IMR-90 (cell line): ENCODE data around the gene RAB6A. TPM values are rescaled to one million over a fixed set of nuclear protein-coding genes. Genes with fewer than 3 reads are reported as not detected.

Experiments
- ATAC-seq: fragments of 200-7000 bp; cut with Tn5 transposase; 2 replicates; pipeline ENCODE4 v1.9.1; 2020; ENCODE audit warnings: low read depth, mild to moderate bottlenecking, moderate library complexity
- BruUV-seq: library from RNA; stranded (reverse); fragments of 400-500 nt; replicated peaks from 2 replicates; lab custom pipeline; 2021; lab: Mats Ljungman, UMichigan
- CTCF ChIA-PET: fragments of 300-600 bp; formaldehyde crosslinking; extraction: SDS; loops from one replicate; lab custom pipeline; 2021; ENCODE audit warnings: antibody characterized with exemption; lab: Yijun Ruan, JAX
- POLR2A ChIA-PET: fragments of 300-600 bp; sonication (Branson Sonifier 250); formaldehyde crosslinking; loops from one replicate; lab custom pipeline; 2022; ENCODE audit warnings: antibody characterized with exemption; ENCODE audit not compliant: unreplicated experiment; lab: Charles Lee
- DNase-seq: peaks from one replicate; pipeline ENCODE4 v3.0.0; 2013
- H2AFZ ChIP-seq: replicated peaks from 2 replicates; pipeline ENCODE3; 2013; ENCODE audit warnings: low read length, mild to moderate bottlenecking; ENCODE audit not compliant: poor library complexity
- H2AK5ac ChIP-seq: 2 replicates; pipeline ENCODE4 v1.6.1; 2013; ENCODE audit warnings: low read depth, low read length, inconsistent platforms
- H2AK9ac ChIP-seq: replicated peaks from 2 replicates; pipeline ENCODE3; 2013; ENCODE audit warnings: mild to moderate bottlenecking, low read depth, low read length, moderate library complexity; ENCODE audit not compliant: poor library complexity
- H2BK120ac ChIP-seq: 2 replicates; pipeline ENCODE4 v1.6.1; 2013; ENCODE audit warnings: low read depth, low read length, inconsistent platforms
- H2BK15ac ChIP-seq: 3 replicates; pipeline ENCODE4 v1.6.1; 2013; ENCODE audit warnings: low read depth, low read length, inconsistent platforms
- H2BK20ac ChIP-seq: 2 replicates; pipeline ENCODE4 v1.6.1; 2013; ENCODE audit warnings: low read depth, mild to moderate bottlenecking, inconsistent platforms, low read length, moderate library complexity
- H2BK5ac ChIP-seq: 2 replicates; pipeline ENCODE4 v1.6.1; 2013; ENCODE audit warnings: mild to moderate bottlenecking, low read depth, low read length, inconsistent platforms; ENCODE audit not compliant: poor library complexity, severe bottlenecking
- H3K14ac ChIP-seq: replicated peaks from 2 replicates; pipeline ENCODE4 v1.6.1; 2013; ENCODE audit warnings: low read depth, low read length, inconsistent platforms
- H3K18ac ChIP-seq: 2 replicates; pipeline ENCODE4 v1.6.1; 2013; ENCODE audit warnings: low read depth, low read length, control low read depth
- H3K23ac ChIP-seq: 2 replicates; pipeline ENCODE4 v1.6.1; 2013; ENCODE audit warnings: low read depth, low read length, inconsistent platforms
- H3K27ac ChIP-seq: 2 replicates; pipeline ENCODE4 v1.5.1; 2013; ENCODE audit warnings: mild to moderate bottlenecking, control low read depth, low read length; ENCODE audit not compliant: insufficient read depth
- H3K27me3 ChIP-seq: 2 replicates; pipeline ENCODE4 v1.6.1; 2013; ENCODE audit warnings: low read length; ENCODE audit not compliant: control insufficient read depth, insufficient read depth
- H3K36me3 ChIP-seq: 2 replicates; pipeline ENCODE4 v1.6.1; 2013; ENCODE audit warnings: low read length, mixed read lengths; ENCODE audit not compliant: control insufficient read depth, insufficient read depth
- H3K4ac ChIP-seq: 2 replicates; pipeline ENCODE4 v1.6.1; 2013; ENCODE audit warnings: low read depth, low read length, inconsistent platforms
- H3K4me1 ChIP-seq: 2 replicates; pipeline ENCODE4 v1.6.1; 2013; ENCODE audit warnings: low read length, mixed read lengths; ENCODE audit not compliant: control insufficient read depth, insufficient read depth
- H3K4me2 ChIP-seq: 2 replicates; pipeline ENCODE4 v1.6.1; 2013; ENCODE audit warnings: low read depth, mild to moderate bottlenecking, control low read depth, low read length, moderate library complexity
- H3K4me3 ChIP-seq: 2 replicates; pipeline ENCODE4 v1.5.1; 2013; ENCODE audit warnings: low read depth, mild to moderate bottlenecking, control low read depth, low read length, moderate library complexity; ENCODE audit not compliant: insufficient read depth
- H3K56ac ChIP-seq: 2 replicates; pipeline ENCODE4 v1.6.1; 2013; ENCODE audit warnings: low read length, inconsistent platforms; ENCODE audit not compliant: insufficient read depth; ENCODE audit errors: extremely low read depth
- H3K79me1 ChIP-seq, 2 experiments: 2 replicates each; pipeline ENCODE4 v1.6.1; 2013; ENCODE audit warnings: low read length in 2 of 2, inconsistent platforms in 1 of 2, low read depth in 1 of 2
- H3K9ac ChIP-seq: 2 replicates; pipeline ENCODE4 v1.6.1; 2013; ENCODE audit warnings: low read depth, low read length, control low read depth
- H3K9me1 ChIP-seq: 2 replicates; pipeline ENCODE4 v1.6.1; 2013; ENCODE audit warnings: low read length, inconsistent platforms; ENCODE audit not compliant: insufficient read depth
- H3K9me3 ChIP-seq: 2 replicates; pipeline ENCODE4 v1.6.1; 2013; ENCODE audit warnings: low read length; ENCODE audit not compliant: control insufficient read depth, insufficient read depth
- H4K20me1 ChIP-seq: 2 replicates; pipeline ENCODE4 v1.6.1; 2013; ENCODE audit warnings: low read length, inconsistent platforms; ENCODE audit not compliant: insufficient read depth
- H4K5ac ChIP-seq: 2 replicates; pipeline ENCODE4 v1.6.1; 2013; ENCODE audit warnings: mild to moderate bottlenecking, low read depth, low read length, control low read depth
- H4K8ac ChIP-seq, 2 experiments: 2 replicates each; pipeline ENCODE4 v1.6.1; 2013; ENCODE audit warnings: low read depth in 2 of 2, low read length in 2 of 2, control low read depth in 1 of 2, inconsistent platforms in 1 of 2
- H4K91ac ChIP-seq: 2 replicates; pipeline ENCODE4 v1.6.1; 2013; ENCODE audit warnings: low read depth, low read length, inconsistent platforms; ENCODE audit not compliant: insufficient read depth
- MAFK ChIP-seq: IDR thresholded peaks from 2 replicates; pipeline ENCODE4 v1.6.1; 2012; ENCODE audit warnings: low read depth, low read length, improper control_type of control experiment
- RAD21 ChIP-seq: IDR thresholded peaks from 2 replicates; pipeline ENCODE4 v1.6.1; 2012; ENCODE audit warnings: low read length, improper control_type of control experiment
- WGBS, 2 experiments: methylation state at CpG; one replicate each; pipeline versions ENCODE4 v1.1.5 to v1.1.7; 2013; ENCODE audit warnings: missing lambda C conversion rate in 2 of 2; ENCODE audit not compliant: insufficient read length in 1 of 2; ENCODE audit errors: extremely low coverage in 2 of 2; 5-methylcytosine and 5-hydroxymethylcytosine counted together
- dilution Hi-C: fragments of 300-500 bp; cut with HindIII; formaldehyde crosslinking; loops from one replicate; pipeline ENCODE4 v1.14.3; 2018; ENCODE audit warnings: low sequenced_read_pairs; ENCODE audit not compliant: unreplicated experiment
- in situ Hi-C: fragments of 300-500 bp; cut with MboI; formaldehyde crosslinking; loops from 3 replicates; pipeline ENCODE4 v1.14.3; 2019; ENCODE audit warnings: low sequenced_read_pairs, inconsistent platforms, mixed read lengths
- intact Hi-C: fragments of 100-400 bp; cut with micrococcal nuclease; formaldehyde crosslinking; loops from 2 replicates; pipeline ENCODE4 v1.10.0; 2022
- polyA plus RNA-seq, 3 experiments: library from polyadenylated mRNA; depleted of rRNA; stranded (reverse); fragments of >200 nt; gene quantifications; 2 replicates each; pipeline ENCODE4 v1.2.3, GENCODE V29; 2012; ENCODE audit warnings: low replicate concordance in 1 of 3
- total RNA-seq: library from RNA; depleted of rRNA; stranded (reverse); fragments of >200 nt; gene quantifications from 2 replicates; pipeline ENCODE4 v1.2.3, GENCODE V29; 2012

RAB6A gene
- total and polyA plus RNA-seq, 2 of the 4 experiments (the other 2 are of a cell fraction) = 65.5 to 81.0 TPM

DNA sequence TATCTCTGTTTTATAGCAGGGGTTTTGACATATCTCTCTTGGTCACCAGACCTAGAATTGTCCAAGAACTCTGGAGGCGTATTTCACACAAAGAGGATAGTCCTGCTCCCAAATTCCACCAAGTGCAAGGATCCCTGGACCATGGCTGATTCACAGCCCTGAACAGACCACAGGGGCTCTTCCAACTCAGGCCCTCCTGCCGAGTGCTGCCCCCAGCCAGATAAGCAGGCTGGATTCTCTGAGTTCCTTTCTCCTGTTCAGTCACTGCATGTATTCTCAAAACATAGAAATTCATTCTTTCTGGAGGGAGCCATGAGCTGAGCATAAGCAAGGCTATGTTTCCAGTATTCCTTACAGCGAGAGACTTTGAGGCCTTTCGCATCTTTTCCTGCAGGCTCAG is 127.9 kb downstream of the RAB6A start:
- Histone ChIP-seq H3K27me3 (peaks cover 20% of the 10 kb centered on the region), H2BK120ac (no peak overlapping the region), H3K23ac (no peak overlapping the region), H2AFZ (no peak overlapping the region), H3K27ac (no peak overlapping the region), H3K56ac (no peak overlapping the region), H3K9me1 (no peaks in the 10 kb centered on the region), H4K8ac (no peak overlapping the region), H3K18ac (no peak overlapping the region), H3K4me1 (no peaks in the 10 kb centered on the region), H4K91ac (no peak overlapping the region), H3K9me3 (no peaks in the 10 kb centered on the region), H3K9ac (no peak overlapping the region), H2BK5ac (no peak overlapping the region), H2BK20ac (no peak overlapping the region), H2AK9ac (no peak overlapping the region), H3K14ac (no peak overlapping the region), H3K4ac (no peak overlapping the region), H3K4me2 (no peak overlapping the region), H3K4me3 (no peak overlapping the region), H3K36me3 (no peaks in the 10 kb centered on the region), H2AK5ac (no peak overlapping the region), H2BK15ac (no peak overlapping the region), H4K20me1 (no peaks in the 10 kb centered on the region), H3K79me1 (no peaks in the 10 kb centered on the region), H4K5ac (no peak overlapping the region)
- BruUV-seq = no TSS peak
- CTCF ChIA-PET = no interaction called here
- in situ Hi-C loops (no loop called here), dilution Hi-C loops (no loop called here), intact Hi-C loops (no loop called here)
- DNase-seq (no peak), ATAC-seq (no peak)
- POLR2A ChIA-PET = no interaction called here
- no peak for TF ChIP-seq MAFK
- no peak for TF ChIP-seq RAD21
- WGBS, 2 experiments = 100% methylated on average over 2 of the region's 4 CpGs; no CpG with 5 or more reads in 1 of the 2 experiments
